IPS-20b (cell line): ENCODE results near the gene DTYMK.

Experiments used
- H3K27ac ChIP-seq: one replicate; pipeline ENCODE4 v1.5.1; 2013; ENCODE audit warnings: low read length
- H3K27me3 ChIP-seq: 2 replicates; pipeline ENCODE4 v1.6.1; 2013; ENCODE audit warnings: mild to moderate bottlenecking, low read length, inconsistent platforms; ENCODE audit not compliant: insufficient read depth
- H3K36me3 ChIP-seq: 2 replicates; pipeline ENCODE4 v1.6.1; 2013; ENCODE audit warnings: low read depth, mild to moderate bottlenecking, inconsistent platforms, low read length, moderate library complexity; ENCODE audit not compliant: insufficient read depth
- H3K4me1 ChIP-seq: 2 replicates; pipeline ENCODE4 v1.6.1; 2013; ENCODE audit warnings: mild to moderate bottlenecking, control low read depth, inconsistent platforms, low read length, moderate library complexity; ENCODE audit not compliant: insufficient read depth
- H3K4me3 ChIP-seq: 2 replicates; pipeline ENCODE4 v1.5.1; 2013; ENCODE audit warnings: mild to moderate bottlenecking, low read length, inconsistent platforms
- H3K9ac ChIP-seq: 2 replicates; pipeline ENCODE4 v1.6.1; 2013; ENCODE audit warnings: low read depth, mild to moderate bottlenecking, inconsistent platforms, low read length, moderate library complexity
- H3K9me3 ChIP-seq: 2 replicates; pipeline ENCODE4 v1.6.1; 2013; ENCODE audit warnings: mild to moderate bottlenecking, low read depth, low read length, inconsistent platforms; ENCODE audit not compliant: insufficient read depth

The DTYMK gene

GRCh38 chr2:241702155-241703031 is 15.8 kb upstream of the DTYMK start:
- Histone ChIP-seq H3K27ac (no peak overlapping the region), H3K36me3 (peaks cover 35% of the 10 kb centered on the region), H3K4me1 (no peaks in the 10 kb centered on the region), H3K27me3 (no peaks in the 10 kb centered on the region), H3K9me3 (peaks cover 5% of the 10 kb centered on the region), H3K9ac (peak overlapping the region; percentile 55; the same call in 1 of the 2 replicates), H3K4me3 (peak overlapping the region; percentile 76)

- Histone ChIP-seq H3K9ac (peak within 1 kb of the TSS; percentile 96), H3K9me3 (peaks cover 5% of the 10 kb centered on the region), H3K4me3 (peak within 1 kb of the TSS; percentile 76), H3K4me1 (no peaks in the 10 kb centered on the region), H3K36me3 (peaks cover 27% of the 10 kb centered on the region), H3K27me3 (no peaks in the 10 kb centered on the region), H3K27ac (peak within 1 kb of the TSS; percentile 77)
Observed at GRCh38 chr2:241701399-241702154, 15.0 kb upstream of the DTYMK start, which contains the start of gene ING5. Gene ING5 (plus strand): TSS chr2:241702039. CDS start chr2:241702066, 27 bp downstream.

GRCh38 chr2:241701149-241701398 is 14.5 kb upstream of the DTYMK start:
- peak overlapping the region; percentile 76; the same call in 1 of the 2 replicates for H3K4me3 ChIP-seq
- peak overlapping the region; percentile 77 for H3K27ac ChIP-seq
- H3K4me1 ChIP-seq = no peaks in the 10 kb centered on the region
- H3K9me3 ChIP-seq = peaks cover 5% of the 10 kb centered on the region
- peaks cover 22% of the 10 kb centered on the region for H3K36me3 ChIP-seq
- peak overlapping the region; percentile 96; the same call in 1 of the 2 replicates for H3K9ac ChIP-seq
- H3K27me3 ChIP-seq = no peaks in the 10 kb centered on the region

DNA sequence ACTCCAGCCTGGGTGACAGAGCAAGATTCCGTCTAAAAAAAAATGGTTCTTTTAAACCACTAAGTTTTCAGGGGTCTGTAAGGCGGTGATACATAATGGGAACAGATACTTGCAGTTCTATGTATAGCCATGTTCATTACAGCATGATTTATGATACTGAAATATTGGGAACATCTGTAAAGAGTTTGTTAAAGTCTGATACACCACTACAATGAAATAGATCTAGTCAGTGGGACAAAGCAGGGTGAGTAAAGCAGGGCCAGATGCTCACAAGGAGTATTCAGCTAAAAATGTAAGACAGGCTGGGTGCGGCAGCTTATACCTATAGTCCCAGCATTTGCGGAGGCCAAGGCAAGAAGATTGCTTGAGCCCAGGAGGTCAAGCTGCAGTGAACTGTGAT is 9.0 kb upstream of the DTYMK start:
- Histone ChIP-seq H3K9ac (no peak overlapping the region), H3K9me3 (no peaks in the 10 kb centered on the region), H3K4me1 (no peaks in the 10 kb centered on the region), H3K36me3 (peaks cover 17% of the 10 kb centered on the region), H3K4me3 (no peak overlapping the region), H3K27ac (no peak overlapping the region), H3K27me3 (no peaks in the 10 kb centered on the region)

DNA sequence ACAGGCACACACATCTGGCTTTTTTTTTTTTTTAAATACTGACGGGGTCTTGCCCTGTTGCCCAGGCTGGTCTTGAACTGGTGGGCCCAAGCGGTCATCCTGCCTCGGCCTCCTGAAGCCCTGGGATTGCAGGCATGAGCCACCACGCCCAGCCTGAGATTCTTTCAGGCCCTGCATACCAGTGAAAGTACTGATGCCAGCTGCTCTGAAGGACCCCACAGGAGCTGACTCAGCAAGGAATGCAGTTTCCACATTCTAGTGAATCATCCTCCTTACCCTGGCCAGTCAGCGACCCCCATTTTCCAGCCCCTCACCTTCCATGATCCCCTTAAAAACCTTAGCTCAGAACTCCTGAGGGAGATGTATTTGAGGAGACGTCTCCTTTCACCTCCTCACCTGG is 5.8 kb upstream of the DTYMK start:
- H3K27me3 ChIP-seq = no peaks in the 10 kb centered on the region
- no peaks in the 10 kb centered on the region for H3K9me3 ChIP-seq
- H3K36me3 ChIP-seq = peaks cover 26% of the 10 kb centered on the region
- peaks cover 4% of the 10 kb centered on the region; the same call in 1 of the 2 replicates for H3K4me1 ChIP-seq
- no peak overlapping the region for H3K4me3 ChIP-seq
- no peak overlapping the region for H3K27ac ChIP-seq
- H3K9ac ChIP-seq = no peak overlapping the region

- Histone ChIP-seq H3K36me3 (peaks cover 30% of the 10 kb centered on the region), H3K4me1 (peaks cover 9% of the 10 kb centered on the region; the same call in 1 of the 2 replicates), H3K27ac (no peak overlapping the region), H3K27me3 (no peaks in the 10 kb centered on the region), H3K4me3 (no peak overlapping the region), H3K9ac (no peak overlapping the region), H3K9me3 (no peaks in the 10 kb centered on the region)
Observed at GRCh38 chr2:241690202-241690717, 3.6 kb upstream of the DTYMK start.

- Histone ChIP-seq H3K36me3 (peaks cover 29% of the 10 kb centered on the region), H3K4me1 (peaks cover 9% of the 10 kb centered on the region; the same call in 1 of the 2 replicates), H3K9me3 (no peaks in the 10 kb centered on the region), H3K27me3 (no peaks in the 10 kb centered on the region), H3K27ac (no peak overlapping the region), H3K4me3 (no peak overlapping the region), H3K9ac (no peak overlapping the region)
Observed at GRCh38 chr2:241689306-241689705, 2.7 kb upstream of the DTYMK start.

DNA sequence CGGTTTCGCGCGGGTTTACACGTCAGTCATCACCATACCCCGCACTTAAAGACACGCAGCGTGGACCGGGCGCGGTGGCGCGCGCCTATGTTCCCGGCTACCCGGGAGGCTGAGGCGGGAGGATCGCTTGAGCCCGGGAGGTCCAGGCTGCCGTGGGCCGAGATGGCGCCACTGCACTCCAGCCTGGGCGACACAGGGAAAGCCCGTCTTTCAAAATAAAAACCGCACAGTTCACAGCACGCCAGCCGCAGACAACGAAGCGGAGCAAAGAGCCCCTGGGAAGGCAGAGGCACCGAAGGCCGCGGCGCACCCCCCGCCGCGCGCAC is 328 bp downstream of the DTYMK start:
- Histone ChIP-seq H3K9ac (peak overlapping the region; percentile 96), H3K27ac (peak overlapping the region; percentile 80), H3K36me3 (peaks cover 54% of the 10 kb centered on the region), H3K9me3 (no peaks in the 10 kb centered on the region), H3K27me3 (no peaks in the 10 kb centered on the region), H3K4me3 (peak overlapping the region; percentile 96), H3K4me1 (peaks cover 9% of the 10 kb centered on the region; the same call in 1 of the 2 replicates)

DNA sequence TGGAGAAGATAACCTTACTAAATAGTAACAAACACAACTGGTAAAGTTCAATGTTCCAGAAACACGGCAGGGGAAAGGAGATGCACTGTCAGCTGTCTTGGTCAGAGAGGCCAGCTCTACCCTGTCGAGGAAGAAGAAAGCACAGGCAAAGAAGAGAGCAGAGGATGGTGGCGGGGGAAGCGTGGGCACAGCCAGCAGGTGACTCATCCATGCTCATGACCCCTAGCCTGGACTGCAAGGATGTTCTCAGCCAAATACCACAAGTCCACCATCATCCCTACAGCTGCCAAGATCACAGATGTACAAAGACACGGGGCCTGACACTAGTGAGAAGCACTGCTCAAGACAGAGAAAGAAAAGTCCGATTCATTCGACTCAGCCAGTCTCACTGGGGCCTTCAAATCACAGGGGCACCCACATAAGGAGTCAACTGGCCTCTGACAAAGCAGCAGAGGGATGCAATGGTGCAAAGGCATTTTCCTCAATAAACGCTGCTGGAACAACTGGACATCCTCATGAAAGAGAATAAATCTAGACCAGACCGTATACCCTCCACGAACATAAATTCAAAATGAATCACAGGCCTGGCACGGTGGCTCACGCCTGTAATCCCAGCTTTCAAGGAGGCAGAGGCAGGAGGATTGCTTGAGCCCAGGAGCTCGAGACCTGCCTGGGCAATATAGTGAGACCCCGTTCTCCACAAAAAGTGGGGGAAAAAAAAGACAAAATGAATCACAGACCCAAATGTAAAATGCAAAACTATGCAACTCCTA is 5.6 kb downstream of the DTYMK start:
- Histone ChIP-seq H3K27ac (no peak overlapping the region), H3K9ac (no peak overlapping the region), H3K27me3 (no peaks in the 10 kb centered on the region), H3K4me3 (no peak overlapping the region), H3K4me1 (peaks cover 5% of the 10 kb centered on the region; the same call in 1 of the 2 replicates), H3K36me3 (peaks cover 93% of the 10 kb centered on the region), H3K9me3 (no peaks in the 10 kb centered on the region)

DNA sequence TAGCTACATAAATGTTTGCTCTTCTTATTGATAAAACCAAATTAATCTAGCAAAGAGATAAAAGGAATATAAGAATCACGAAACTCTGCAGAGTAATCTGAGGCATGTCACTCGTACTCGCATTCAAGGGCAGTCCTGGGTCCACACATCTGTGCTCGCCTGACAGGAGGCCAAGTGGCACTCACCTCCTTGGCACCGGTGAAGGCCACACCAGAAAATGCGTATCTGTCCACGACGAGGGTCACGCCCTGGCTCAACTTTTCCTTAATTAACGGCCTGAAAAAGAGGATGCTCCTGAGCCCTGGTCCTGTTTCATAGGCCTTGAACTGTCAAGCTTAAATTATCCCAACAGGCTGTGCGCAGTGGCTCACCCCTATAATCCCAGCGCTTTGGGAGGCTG is 6.6 kb downstream of the DTYMK start:
- H3K27ac ChIP-seq = no peak overlapping the region
- H3K36me3 ChIP-seq = peaks cover 88% of the 10 kb centered on the region
- no peak overlapping the region for H3K9ac ChIP-seq

GRCh38 chr2:241678784-241679540 is 7.7 kb downstream of the DTYMK start:
- Histone ChIP-seq H3K4me3 (no peak overlapping the region), H3K9ac (no peak overlapping the region), H3K36me3 (peaks cover 85% of the 10 kb centered on the region), H3K9me3 (no peaks in the 10 kb centered on the region), H3K27ac (no peak overlapping the region), H3K4me1 (no peaks in the 10 kb centered on the region), H3K27me3 (no peaks in the 10 kb centered on the region)

More for the DNA sequence above, 6.6 kb downstream of the DTYMK start:
- H3K4me1 ChIP-seq = no peaks in the 10 kb centered on the region
- no peaks in the 10 kb centered on the region for H3K9me3 ChIP-seq
- no peak overlapping the region for H3K4me3 ChIP-seq
- no peaks in the 10 kb centered on the region for H3K27me3 ChIP-seq
